Activated CD4-positive, alpha-beta memory T cell treated with anti-CD3 and anti-CD28 coated beads, Interleukin-2, amount 10 ng/mL, durations not matched to agents 7 days and 5 days (primary cell): Measurements from ENCODE around the gene RNGTT. TPM values are rescaled to one million over a fixed set of nuclear protein-coding genes. Genes with fewer than 3 reads are reported as not detected.
"Not testable (repeated sequence)": the region's sequence is repeated elsewhere in the genome, so short reads cannot be mapped to it uniquely, and the experiment has no call there.

Experiments
- CTCF ChIA-PET: fragments of 350-600 bp; sonication (Branson Sonifier 250); formaldehyde crosslinking; loops from one replicate; lab custom pipeline; 2021; ENCODE audit warnings: antibody characterized with exemption, inconsistent platforms; lab: Charles Lee
- POLR2A ChIA-PET: fragments of 350-600 bp; sonication (Branson Sonifier 250); formaldehyde crosslinking; loops from one replicate; lab custom pipeline; 2021; ENCODE audit warnings: antibody characterized with exemption; lab: Charles Lee
- DNase-seq: peaks from one replicate; pipeline ENCODE4 v3.0.0-alpha.2; 2020
- H3K27ac Mint-ChIP-seq: one replicate; pipeline ENCODE4 v1.8.0; 2021; ENCODE audit warnings: mild to moderate bottlenecking, mixed read lengths
- H3K27me3 Mint-ChIP-seq: one replicate; pipeline ENCODE4 v1.8.0; 2021; ENCODE audit warnings: mixed read lengths
- H3K36me3 Mint-ChIP-seq: one replicate; pipeline ENCODE4 v1.8.0; 2021; ENCODE audit warnings: low read depth, mixed read lengths
- H3K4me1 Mint-ChIP-seq: one replicate; pipeline ENCODE4 v1.8.0; 2021; ENCODE audit warnings: mixed read lengths
- H3K4me3 Mint-ChIP-seq: one replicate; pipeline ENCODE4 v1.8.0; 2021; ENCODE audit warnings: mild to moderate bottlenecking, mixed read lengths
- H3K9me3 Mint-ChIP-seq: one replicate; pipeline ENCODE4 v1.8.0; 2021; ENCODE audit warnings: mixed read lengths
- total RNA-seq, 2 experiments: library from RNA; stranded (reverse); gene quantifications; one replicate each; pipeline ENCODE4 v1.2.3, GENCODE V29; 2021

Gene RNGTT
- total RNA-seq, 2 experiments from 2014 or later = 18.6 TPM

GRCh38 chr6:88835210-88835609, 128.2 kb downstream of the RNGTT start:
- H3K36me3 Mint-ChIP-seq = peaks cover 68% of the 10 kb centered on the region
- ChIA-PET POLR2A (no interaction called here), CTCF (no interaction called here)
- no peaks in the 10 kb centered on the region for H3K27me3 Mint-ChIP-seq
- H3K4me3 Mint-ChIP-seq = no peak overlapping the region
- peaks cover 53% of the 10 kb centered on the region for H3K9me3 Mint-ChIP-seq
- no peak for DNase-seq
- H3K27ac Mint-ChIP-seq = no peak overlapping the region
- no peaks in the 10 kb centered on the region for H3K4me1 Mint-ChIP-seq

GRCh38 chr6:88833071-88833470, 130.3 kb downstream of the RNGTT start:
- CTCF ChIA-PET = not testable (repeated sequence)

GRCh38 chr6:88827599-88827998, 135.8 kb downstream of the RNGTT start:
- DNase-seq, CTCF ChIA-PET: not testable (repeated sequence)

More at GRCh38 chr6:88833071-88833470, 130.3 kb downstream of the RNGTT start:
- POLR2A ChIA-PET, H3K4me1 Mint-ChIP-seq, DNase-seq, H3K4me3 Mint-ChIP-seq, H3K27me3 Mint-ChIP-seq, H3K27ac Mint-ChIP-seq: not testable (repeated sequence)
- Mint-ChIP-seq H3K36me3 (peaks cover 76% of the 10 kb centered on the region), H3K9me3 (peaks cover 60% of the 10 kb centered on the region)

GRCh38 chr6:88825856-88826255, 137.6 kb downstream of the RNGTT start:
- Mint-ChIP-seq H3K36me3 (peaks cover 38% of the 10 kb centered on the region), H3K4me1 (no peaks in the 10 kb centered on the region), H3K27ac (no peak overlapping the region), H3K4me3 (no peak overlapping the region), H3K27me3 (no peaks in the 10 kb centered on the region), H3K9me3 (peaks cover 21% of the 10 kb centered on the region)
- POLR2A ChIA-PET = no interaction called here
- CTCF ChIA-PET = no interaction called here
- no peak for DNase-seq

More at GRCh38 chr6:88827599-88827998, 135.8 kb downstream of the RNGTT start:
- H3K27me3 Mint-ChIP-seq, H3K27ac Mint-ChIP-seq, POLR2A ChIA-PET, H3K4me1 Mint-ChIP-seq, H3K4me3 Mint-ChIP-seq: not testable (repeated sequence)
- H3K36me3 Mint-ChIP-seq = peaks cover 55% of the 10 kb centered on the region
- H3K9me3 Mint-ChIP-seq = peaks cover 37% of the 10 kb centered on the region

- no peaks in the 10 kb centered on the region for H3K4me1 Mint-ChIP-seq
- no peak overlapping the region for H3K27ac Mint-ChIP-seq
- no peak overlapping the region for H3K4me3 Mint-ChIP-seq
- DNase-seq = no peak
- no peaks in the 10 kb centered on the region for H3K27me3 Mint-ChIP-seq
- H3K36me3 Mint-ChIP-seq = peaks cover 21% of the 10 kb centered on the region
- H3K9me3 Mint-ChIP-seq = peaks cover 8% of the 10 kb centered on the region
- ChIA-PET POLR2A (no interaction called here), CTCF (no interaction called here)
Measured at GRCh38 chr6:88823998-88824397, 139.4 kb downstream of the RNGTT start.

- Mint-ChIP-seq H3K27ac (no peak overlapping the region), H3K27me3 (no peaks in the 10 kb centered on the region), H3K4me1 (no peaks in the 10 kb centered on the region), H3K9me3 (no peaks in the 10 kb centered on the region), H3K36me3 (peaks cover 6% of the 10 kb centered on the region), H3K4me3 (no peak overlapping the region)
- ChIA-PET CTCF (no interaction called here), POLR2A (no interaction called here)
- DNase-seq = no peak
Measured at GRCh38 chr6:88815491-88815890, 147.9 kb downstream of the RNGTT start.

- ChIA-PET CTCF (no interaction called here), POLR2A (no interaction called here)
- Mint-ChIP-seq H3K9me3 (no peaks in the 10 kb centered on the region), H3K4me3 (no peak overlapping the region), H3K27me3 (no peaks in the 10 kb centered on the region), H3K4me1 (no peaks in the 10 kb centered on the region), H3K27ac (no peak overlapping the region), H3K36me3 (peaks cover 6% of the 10 kb centered on the region)
- no peak for DNase-seq
Measured at GRCh38 chr6:88814909-88815308, 148.5 kb downstream of the RNGTT start.

GRCh38 chr6:88813045-88813444, 150.4 kb downstream of the RNGTT start:
- Mint-ChIP-seq H3K27ac (no peak overlapping the region), H3K4me3 (no peak overlapping the region), H3K9me3 (no peaks in the 10 kb centered on the region), H3K27me3 (no peaks in the 10 kb centered on the region), H3K36me3 (peaks cover 6% of the 10 kb centered on the region), H3K4me1 (no peaks in the 10 kb centered on the region)
- CTCF ChIA-PET = no interaction called here
- POLR2A ChIA-PET = no interaction called here
- no peak for DNase-seq

- H3K27ac Mint-ChIP-seq = no peak overlapping the region
- CTCF ChIA-PET = no interaction called here
Measured at GRCh38 chr6:88810701-88811100, 152.7 kb downstream of the RNGTT start.

GRCh38 chr6:88810089-88810488, 153.3 kb downstream of the RNGTT start:
- peaks cover 14% of the 10 kb centered on the region for H3K9me3 Mint-ChIP-seq
- ChIA-PET CTCF (no interaction called here), POLR2A (no interaction called here)
- H3K27me3 Mint-ChIP-seq = no peaks in the 10 kb centered on the region
- no peak for DNase-seq
- H3K4me1 Mint-ChIP-seq = peaks cover 6% of the 10 kb centered on the region
- peaks cover 21% of the 10 kb centered on the region for H3K36me3 Mint-ChIP-seq
- H3K4me3 Mint-ChIP-seq = no peak overlapping the region
- no peak overlapping the region for H3K27ac Mint-ChIP-seq

More at GRCh38 chr6:88810701-88811100, 152.7 kb downstream of the RNGTT start:
- DNase-seq = no peak
- H3K36me3 Mint-ChIP-seq = peaks cover 15% of the 10 kb centered on the region
- H3K9me3 Mint-ChIP-seq = peaks cover 14% of the 10 kb centered on the region
- POLR2A ChIA-PET = no interaction called here
- no peak overlapping the region for H3K4me3 Mint-ChIP-seq
- peaks cover 3% of the 10 kb centered on the region for H3K4me1 Mint-ChIP-seq
- no peaks in the 10 kb centered on the region for H3K27me3 Mint-ChIP-seq

- peaks cover 9% of the 10 kb centered on the region for H3K4me1 Mint-ChIP-seq
Measured at GRCh38 chr6:88808381-88808780, 155.0 kb downstream of the RNGTT start.

GRCh38 chr6:88807622-88808021, 155.8 kb downstream of the RNGTT start:
- POLR2A ChIA-PET = no interaction called here
- Mint-ChIP-seq H3K4me3 (no peak overlapping the region), H3K4me1 (peaks cover 9% of the 10 kb centered on the region), H3K36me3 (peaks cover 32% of the 10 kb centered on the region), H3K9me3 (peaks cover 14% of the 10 kb centered on the region), H3K27me3 (no peaks in the 10 kb centered on the region), H3K27ac (no peak overlapping the region)
- DNase-seq = no peak
- CTCF ChIA-PET = no interaction called here

More at GRCh38 chr6:88808381-88808780, 155.0 kb downstream of the RNGTT start:
- Mint-ChIP-seq H3K27me3 (no peaks in the 10 kb centered on the region), H3K27ac (no peak overlapping the region), H3K36me3 (peaks cover 27% of the 10 kb centered on the region), H3K4me3 (no peak overlapping the region), H3K9me3 (peaks cover 14% of the 10 kb centered on the region)
- CTCF ChIA-PET = no interaction called here
- POLR2A ChIA-PET = no interaction called here
- no peak for DNase-seq

GRCh38 chr6:88806728-88807127, 156.7 kb downstream of the RNGTT start:
- no peak overlapping the region for H3K27ac Mint-ChIP-seq
- POLR2A ChIA-PET = no interaction called here
- H3K27me3 Mint-ChIP-seq = no peaks in the 10 kb centered on the region
- H3K4me3 Mint-ChIP-seq = no peak overlapping the region
- H3K9me3 Mint-ChIP-seq = peaks cover 14% of the 10 kb centered on the region
- CTCF ChIA-PET = no interaction called here
- peaks cover 39% of the 10 kb centered on the region for H3K36me3 Mint-ChIP-seq
- peaks cover 9% of the 10 kb centered on the region for H3K4me1 Mint-ChIP-seq
- DNase-seq = no peak

- Mint-ChIP-seq H3K9me3 (peaks cover 14% of the 10 kb centered on the region), H3K36me3 (peaks cover 48% of the 10 kb centered on the region), H3K27ac (no peak overlapping the region), H3K4me1 (peaks cover 9% of the 10 kb centered on the region), H3K27me3 (no peaks in the 10 kb centered on the region), H3K4me3 (no peak overlapping the region)
- ChIA-PET CTCF (no interaction called here), POLR2A (no interaction called here)
- no peak for DNase-seq
Measured at GRCh38 chr6:88804701-88805100, 158.7 kb downstream of the RNGTT start.
